COLO829 (cell line): ENCODE results near the gene MOV10.

ENCODE experiments used
- DNase-seq: peaks from one replicate; pipeline ENCODE4 v3.0.0; 2012; ENCODE audit warnings: low spot score

The MOV10 gene

DNA sequence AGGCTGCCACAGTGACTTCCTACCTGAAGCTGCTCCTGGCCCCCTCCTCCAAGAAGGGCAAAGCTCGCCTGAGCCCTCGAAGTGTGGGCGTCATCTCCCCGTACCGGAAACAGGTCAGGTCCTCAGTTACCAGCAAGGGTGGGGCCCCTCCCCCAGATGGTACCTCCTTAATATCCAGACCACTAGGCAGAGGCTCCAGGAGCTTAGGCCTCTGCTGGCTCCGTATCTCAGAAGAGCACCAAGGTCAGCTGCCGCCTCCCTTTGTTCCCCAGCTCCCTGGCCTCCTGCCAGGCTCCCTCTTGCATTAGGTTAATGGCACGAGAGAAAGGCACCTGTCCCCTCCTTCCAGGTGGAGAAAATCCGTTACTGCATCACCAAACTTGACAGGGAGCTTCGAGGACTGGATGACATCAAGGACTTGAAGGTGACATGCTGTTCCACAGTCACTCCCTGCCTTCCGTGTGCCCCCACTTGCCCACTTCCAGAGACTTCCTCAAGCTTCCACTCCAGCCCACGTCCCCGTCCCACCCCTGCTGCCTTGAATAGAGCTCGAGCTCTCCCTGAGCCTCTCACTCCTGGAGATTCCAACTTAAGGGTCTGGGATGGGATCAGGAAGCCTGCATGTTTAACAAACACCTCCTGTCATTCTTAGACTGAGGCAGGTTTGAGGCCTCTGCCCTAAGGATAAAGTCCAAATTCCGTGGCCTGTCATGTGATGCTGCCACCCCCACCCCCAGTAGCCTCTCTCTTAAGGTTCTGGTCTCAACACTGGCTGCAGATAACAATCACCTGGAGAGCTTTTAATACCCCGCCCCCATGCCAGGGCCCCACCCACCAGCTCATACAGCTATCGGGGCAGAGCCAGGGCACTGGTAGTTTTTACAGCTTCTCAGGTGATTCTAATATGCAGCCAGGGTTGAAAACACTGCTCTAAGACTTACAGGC is 24.2 kb downstream of the MOV10 start:
- no peak for DNase-seq

GRCh38 chr1:112699425-112700144 is 25.1 kb downstream of the MOV10 start:
- DNase-seq, result no peak

- peak; percentile 65 for DNase-seq
Measured at GRCh38 chr1:112700290-112701226, 26.1 kb downstream of the MOV10 start.

GRCh38 chr1:112701227-112702066 is 27.0 kb downstream of the MOV10 start:
- DNase-seq, result no peak

DNA sequence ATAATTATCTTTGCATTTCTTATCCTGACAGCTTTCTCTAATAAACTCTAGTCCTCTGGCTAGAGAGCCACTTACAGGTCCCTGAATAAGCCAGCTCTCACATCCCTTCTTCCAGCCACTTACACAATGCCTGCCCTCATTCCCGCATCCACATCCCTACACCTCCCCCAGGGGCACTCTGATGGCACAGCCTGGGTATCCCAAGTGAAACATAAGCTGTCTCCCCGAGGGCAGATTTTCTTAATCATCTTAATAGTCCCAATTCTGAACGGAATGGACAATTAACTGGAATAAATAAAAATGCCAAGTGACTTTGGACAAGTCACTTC is 27.6 kb downstream of the MOV10 start:
- DNase-seq, result no peak

DNA sequence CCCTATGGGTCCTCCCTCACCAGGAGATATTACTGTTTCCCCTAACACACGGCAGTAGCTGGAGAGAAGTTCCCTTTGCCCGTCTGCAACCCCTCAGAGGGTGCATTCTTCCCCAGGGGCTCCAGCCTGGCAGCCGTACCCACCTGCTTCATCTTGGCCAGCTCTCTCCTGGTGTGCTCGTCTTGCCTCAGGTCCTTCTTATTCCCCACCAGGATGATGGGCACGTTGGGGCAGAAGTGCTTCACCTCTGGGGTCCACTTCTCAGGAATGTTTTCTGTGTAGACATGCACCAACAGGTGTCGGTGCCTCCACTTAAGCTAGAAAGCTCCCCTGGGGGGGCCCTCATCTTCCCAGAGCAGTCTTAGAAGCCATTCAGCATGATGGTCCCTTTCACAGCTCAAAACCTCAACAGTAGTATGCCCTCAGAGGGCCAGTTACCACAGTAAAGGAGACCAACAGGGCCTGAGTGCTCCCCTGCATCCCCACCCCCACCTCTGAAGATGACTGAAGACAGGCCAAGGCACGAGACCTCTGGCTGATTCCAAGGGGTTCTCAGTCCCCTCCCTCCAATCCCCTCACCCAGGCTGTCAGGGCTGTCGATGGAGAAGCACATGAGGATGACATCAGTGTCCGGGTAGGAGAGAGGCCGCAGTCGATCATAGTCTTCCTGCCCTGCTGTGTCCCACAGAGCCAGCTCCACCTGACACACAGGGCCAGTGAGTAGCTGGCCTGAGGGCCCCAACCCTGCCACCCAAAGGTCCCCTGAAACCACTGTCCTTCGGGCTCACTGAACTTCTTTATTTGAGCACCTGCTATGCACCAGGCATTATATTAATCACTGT is 28.2 kb downstream of the MOV10 start:
- no peak for DNase-seq

DNA sequence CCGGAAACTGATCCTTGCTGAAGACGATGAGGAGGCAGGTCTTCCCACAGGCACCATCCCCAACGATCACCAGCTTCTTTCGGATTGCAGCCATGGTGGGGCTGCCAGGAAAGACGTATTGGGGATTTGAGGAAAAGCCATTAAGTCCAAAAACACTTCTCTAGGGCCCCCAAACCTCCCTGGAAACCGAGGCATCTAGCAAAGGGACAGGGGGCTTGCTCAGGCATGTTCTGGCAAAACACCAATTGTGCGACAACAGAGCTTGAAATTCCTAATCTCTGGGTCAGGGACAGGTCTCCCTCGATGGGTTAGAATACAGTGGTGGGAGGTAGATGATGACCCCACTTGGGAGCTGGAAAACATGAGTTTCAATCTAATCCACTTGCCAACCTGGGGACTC is 29.2 kb downstream of the MOV10 start:
- DNase-seq, result no peak

- DNase-seq, result no peak
Measured at GRCh38 chr1:112704391-112704933, 30.0 kb downstream of the MOV10 start.

- peak; percentile 81 for DNase-seq
Measured at GRCh38 chr1:112704934-112705627, 30.6 kb downstream of the MOV10 start.

GRCh38 chr1:112706505-112707220 is 32.2 kb downstream of the MOV10 start, which contains the start of gene RHOC:
RHOC (minus strand) TSS chr1:112707127; CDS start chr1:112703799, 3,328 bp downstream.
- DNase-seq, result no peak

GRCh38 chr1:112707221-112708001 is 33.0 kb downstream of the MOV10 start:
- peak; percentile 70 for DNase-seq

DNA sequence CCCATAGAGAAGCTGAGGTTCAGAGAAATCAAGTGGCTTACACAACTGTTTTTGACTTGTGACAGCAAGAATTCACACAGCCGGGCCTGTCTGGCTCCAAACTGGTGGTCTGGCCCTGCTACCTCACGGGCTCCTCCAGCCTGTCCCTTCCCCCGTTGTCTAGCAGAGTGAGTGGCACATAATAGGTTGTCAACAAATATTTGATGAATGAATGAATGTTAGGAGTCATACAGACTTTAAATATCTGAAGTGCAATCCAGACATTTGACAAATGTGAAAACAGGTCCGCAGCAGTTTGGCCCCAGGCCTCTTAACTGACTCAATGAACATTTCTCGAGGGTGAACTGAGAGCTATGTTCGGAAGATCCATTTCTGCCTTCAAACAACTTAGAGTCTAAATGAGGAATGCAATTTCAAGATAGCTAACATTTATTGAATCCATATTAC is 33.6 kb downstream of the MOV10 start:
- no peak for DNase-seq

GRCh38 chr1:112708489-112708888 is 34.0 kb downstream of the MOV10 start:
- no peak for DNase-seq

DNA sequence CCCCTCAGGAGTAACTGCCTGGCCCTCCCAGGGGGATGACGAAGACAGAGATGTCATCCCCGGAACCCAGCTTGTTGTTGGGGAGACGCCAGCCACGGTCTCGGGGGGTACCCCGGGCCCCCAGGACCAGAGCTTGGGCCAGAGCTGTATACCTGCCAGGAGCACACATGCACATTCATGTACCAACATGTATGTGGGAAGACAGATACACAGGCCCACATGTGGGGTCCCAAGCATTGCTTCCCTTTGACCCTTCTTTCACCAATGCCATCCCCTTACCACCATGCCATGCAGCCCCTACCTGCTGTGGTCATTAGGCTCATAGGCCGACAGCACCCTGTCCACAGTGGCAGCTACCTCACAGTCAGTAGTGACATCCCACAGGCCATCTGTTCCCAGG is 35.7 kb downstream of the MOV10 start:
- DNase-seq, result no peak

GRCh38 chr1:112710586-112710985 is 36.1 kb downstream of the MOV10 start:
- DNase-seq, result no peak

- DNase-seq, result no peak
Measured at GRCh38 chr1:112711041-112711440, 36.6 kb downstream of the MOV10 start.

DNA sequence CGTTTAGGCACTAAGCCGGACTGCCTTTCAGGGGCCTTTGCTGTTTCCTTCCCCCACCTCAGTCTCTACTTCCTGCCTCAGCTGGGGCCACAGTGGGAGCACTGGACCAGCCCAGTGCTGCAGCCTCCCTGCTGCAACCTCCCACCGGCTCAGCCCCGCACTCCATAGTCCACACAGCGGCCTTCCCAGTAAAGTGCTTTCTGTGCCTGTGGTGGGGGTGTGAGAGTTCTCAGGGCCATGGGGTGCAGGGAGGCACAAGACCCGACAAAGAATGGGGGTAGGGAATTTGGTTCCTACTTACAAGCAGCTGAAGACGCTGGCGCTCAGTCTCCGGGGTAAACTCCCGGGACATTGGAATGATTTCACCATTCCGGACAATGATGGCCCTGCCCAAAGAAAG is 37.2 kb downstream of the MOV10 start:
- DNase-seq, result no peak

DNA sequence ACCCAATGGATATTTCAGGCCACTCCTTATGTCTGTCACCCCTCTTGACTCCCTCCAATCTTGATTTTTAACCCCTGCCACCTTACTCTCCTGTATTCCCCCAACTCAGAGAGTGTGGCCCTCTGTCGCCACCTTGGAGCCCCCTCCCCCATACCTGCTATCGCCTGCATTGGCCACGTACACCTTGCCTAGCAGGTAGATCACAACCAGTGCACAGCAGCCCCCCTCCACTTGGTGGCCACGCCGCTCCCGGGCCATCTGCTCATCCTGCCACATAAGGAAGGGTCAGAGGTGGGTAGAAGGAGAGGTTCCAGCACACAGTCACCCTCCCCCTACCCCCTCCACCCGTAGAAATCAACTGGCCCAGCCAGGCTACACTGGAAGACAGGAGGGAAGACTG is 37.7 kb downstream of the MOV10 start:
- no peak for DNase-seq
